HG02852 (cell line): Measurements from ENCODE around the gene SCNN1A.
A peak's percentile ranks its signal among the peaks of the same experiment; 100 is the strongest.

ENCODE experiments used
- ATAC-seq: cut with Tn5 transposase; IDR thresholded peaks from one replicate; pipeline ENCODE4 v1.9.1; 2021; ENCODE audit warnings: mild to moderate bottlenecking, moderate library complexity; ENCODE audit not compliant: unreplicated experiment

Gene SCNN1A

GRCh38 chr12:6335451-6336078 is 39.8 kb downstream of the SCNN1A start:
- peak; percentile 78 for ATAC-seq

- ATAC-seq: no peak
Observed at GRCh38 chr12:6334940-6335450, 40.4 kb downstream of the SCNN1A start.

GRCh38 chr12:6334359-6334758 is 41.0 kb downstream of the SCNN1A start:
- ATAC-seq: no peak

- ATAC-seq: no peak
Observed at GRCh38 chr12:6333566-6333965, 41.8 kb downstream of the SCNN1A start.

GRCh38 chr12:6333029-6333428 is 42.3 kb downstream of the SCNN1A start:
- ATAC-seq: no peak

- ATAC-seq: no peak
Observed at GRCh38 chr12:6332459-6332858, 42.9 kb downstream of the SCNN1A start.

GRCh38 chr12:6330999-6331714 is 44.2 kb downstream of the SCNN1A start:
- no peak for ATAC-seq

- ATAC-seq: no peak
Observed at GRCh38 chr12:6330192-6330591, 45.2 kb downstream of the SCNN1A start.

GRCh38 chr12:6329703-6330064 is 45.7 kb downstream of the SCNN1A start:
- no peak for ATAC-seq

GRCh38 chr12:6328945-6329702 is 46.2 kb downstream of the SCNN1A start:
- ATAC-seq: no peak

- no peak for ATAC-seq
Observed at GRCh38 chr12:6328045-6328779, 47.2 kb downstream of the SCNN1A start.

GRCh38 chr12:6327229-6328041 is 47.9 kb downstream of the SCNN1A start:
- ATAC-seq: no peak

- no peak for ATAC-seq
Observed at GRCh38 chr12:6326316-6327228, 48.8 kb downstream of the SCNN1A start.

GRCh38 chr12:6324936-6325750 is 50.2 kb downstream of the SCNN1A start:
- ATAC-seq: no peak

GRCh38 chr12:6323995-6324711 is 51.2 kb downstream of the SCNN1A start:
- ATAC-seq: no peak

GRCh38 chr12:6323340-6323994 is 51.9 kb downstream of the SCNN1A start:
- ATAC-seq: peak; percentile 51

GRCh38 chr12:6322969-6323339 is 52.4 kb downstream of the SCNN1A start:
- ATAC-seq: peak; percentile 47
